IMR-90 (cell line): ENCODE results near the gene DHRS3. TPM values are rescaled to one million over a fixed set of nuclear protein-coding genes. Genes with fewer than 3 reads are reported as not detected.
A peak's percentile ranks its signal among the peaks of the same experiment; 100 is the strongest.

Source experiments
- ATAC-seq: fragments of 200-7000 bp; cut with Tn5 transposase; 2 replicates; pipeline ENCODE4 v1.9.1; 2020; ENCODE audit warnings: low read depth, mild to moderate bottlenecking, moderate library complexity
- BruUV-seq: library from RNA; stranded (reverse); fragments of 400-500 nt; replicated peaks from 2 replicates; lab custom pipeline; 2021; lab: Mats Ljungman, UMichigan
- CTCF ChIA-PET: fragments of 300-600 bp; formaldehyde crosslinking; extraction: SDS; loops from one replicate; lab custom pipeline; 2021; ENCODE audit warnings: antibody characterized with exemption; lab: Yijun Ruan, JAX
- POLR2A ChIA-PET: fragments of 300-600 bp; sonication (Branson Sonifier 250); formaldehyde crosslinking; loops from one replicate; lab custom pipeline; 2022; ENCODE audit warnings: antibody characterized with exemption; ENCODE audit not compliant: unreplicated experiment; lab: Charles Lee
- DNase-seq: peaks from one replicate; pipeline ENCODE4 v3.0.0; 2013
- H2AFZ ChIP-seq: replicated peaks from 2 replicates; pipeline ENCODE3; 2013; ENCODE audit warnings: low read length, mild to moderate bottlenecking; ENCODE audit not compliant: poor library complexity
- H2AK5ac ChIP-seq: 2 replicates; pipeline ENCODE4 v1.6.1; 2013; ENCODE audit warnings: low read depth, low read length, inconsistent platforms
- H2AK9ac ChIP-seq: replicated peaks from 2 replicates; pipeline ENCODE3; 2013; ENCODE audit warnings: mild to moderate bottlenecking, low read depth, low read length, moderate library complexity; ENCODE audit not compliant: poor library complexity
- H2BK120ac ChIP-seq: 2 replicates; pipeline ENCODE4 v1.6.1; 2013; ENCODE audit warnings: low read depth, low read length, inconsistent platforms
- H2BK15ac ChIP-seq: 3 replicates; pipeline ENCODE4 v1.6.1; 2013; ENCODE audit warnings: low read depth, low read length, inconsistent platforms
- H2BK20ac ChIP-seq: 2 replicates; pipeline ENCODE4 v1.6.1; 2013; ENCODE audit warnings: low read depth, mild to moderate bottlenecking, inconsistent platforms, low read length, moderate library complexity
- H2BK5ac ChIP-seq: 2 replicates; pipeline ENCODE4 v1.6.1; 2013; ENCODE audit warnings: mild to moderate bottlenecking, low read depth, low read length, inconsistent platforms; ENCODE audit not compliant: poor library complexity, severe bottlenecking
- H3K14ac ChIP-seq: replicated peaks from 2 replicates; pipeline ENCODE4 v1.6.1; 2013; ENCODE audit warnings: low read depth, low read length, inconsistent platforms
- H3K18ac ChIP-seq: 2 replicates; pipeline ENCODE4 v1.6.1; 2013; ENCODE audit warnings: low read depth, low read length, control low read depth
- H3K23ac ChIP-seq: 2 replicates; pipeline ENCODE4 v1.6.1; 2013; ENCODE audit warnings: low read depth, low read length, inconsistent platforms
- H3K27ac ChIP-seq: 2 replicates; pipeline ENCODE4 v1.5.1; 2013; ENCODE audit warnings: mild to moderate bottlenecking, control low read depth, low read length; ENCODE audit not compliant: insufficient read depth
- H3K27me3 ChIP-seq: 2 replicates; pipeline ENCODE4 v1.6.1; 2013; ENCODE audit warnings: low read length; ENCODE audit not compliant: control insufficient read depth, insufficient read depth
- H3K36me3 ChIP-seq: 2 replicates; pipeline ENCODE4 v1.6.1; 2013; ENCODE audit warnings: low read length, mixed read lengths; ENCODE audit not compliant: control insufficient read depth, insufficient read depth
- H3K4ac ChIP-seq: 2 replicates; pipeline ENCODE4 v1.6.1; 2013; ENCODE audit warnings: low read depth, low read length, inconsistent platforms
- H3K4me1 ChIP-seq: 2 replicates; pipeline ENCODE4 v1.6.1; 2013; ENCODE audit warnings: low read length, mixed read lengths; ENCODE audit not compliant: control insufficient read depth, insufficient read depth
- H3K4me2 ChIP-seq: 2 replicates; pipeline ENCODE4 v1.6.1; 2013; ENCODE audit warnings: low read depth, mild to moderate bottlenecking, control low read depth, low read length, moderate library complexity
- H3K4me3 ChIP-seq: 2 replicates; pipeline ENCODE4 v1.5.1; 2013; ENCODE audit warnings: low read depth, mild to moderate bottlenecking, control low read depth, low read length, moderate library complexity; ENCODE audit not compliant: insufficient read depth
- H3K56ac ChIP-seq: 2 replicates; pipeline ENCODE4 v1.6.1; 2013; ENCODE audit warnings: low read length, inconsistent platforms; ENCODE audit not compliant: insufficient read depth; ENCODE audit errors: extremely low read depth
- H3K79me1 ChIP-seq, 2 experiments: 2 replicates each; pipeline ENCODE4 v1.6.1; 2013; ENCODE audit warnings: low read length in 2 of 2, inconsistent platforms in 1 of 2, low read depth in 1 of 2
- H3K9ac ChIP-seq: 2 replicates; pipeline ENCODE4 v1.6.1; 2013; ENCODE audit warnings: low read depth, low read length, control low read depth
- H3K9me1 ChIP-seq: 2 replicates; pipeline ENCODE4 v1.6.1; 2013; ENCODE audit warnings: low read length, inconsistent platforms; ENCODE audit not compliant: insufficient read depth
- H3K9me3 ChIP-seq: 2 replicates; pipeline ENCODE4 v1.6.1; 2013; ENCODE audit warnings: low read length; ENCODE audit not compliant: control insufficient read depth, insufficient read depth
- H4K20me1 ChIP-seq: 2 replicates; pipeline ENCODE4 v1.6.1; 2013; ENCODE audit warnings: low read length, inconsistent platforms; ENCODE audit not compliant: insufficient read depth
- H4K5ac ChIP-seq: 2 replicates; pipeline ENCODE4 v1.6.1; 2013; ENCODE audit warnings: mild to moderate bottlenecking, low read depth, low read length, control low read depth
- H4K8ac ChIP-seq, 2 experiments: 2 replicates each; pipeline ENCODE4 v1.6.1; 2013; ENCODE audit warnings: low read depth in 2 of 2, low read length in 2 of 2, control low read depth in 1 of 2, inconsistent platforms in 1 of 2
- H4K91ac ChIP-seq: 2 replicates; pipeline ENCODE4 v1.6.1; 2013; ENCODE audit warnings: low read depth, low read length, inconsistent platforms; ENCODE audit not compliant: insufficient read depth
- BHLHE40 ChIP-seq: fragments of 150-350 bp; IDR thresholded peaks from 2 replicates; pipeline ENCODE4 v1.6.1; 2016; ENCODE audit warnings: mild to moderate bottlenecking, low read depth, low read length
- CEBPB ChIP-seq: IDR thresholded peaks from 2 replicates; pipeline ENCODE4 v1.6.1; 2012; ENCODE audit warnings: low read depth, low read length, improper control_type of control experiment
- CHD1 ChIP-seq: IDR thresholded peaks from 2 replicates; pipeline ENCODE4 v1.6.1; 2012; ENCODE audit warnings: low read depth, low read length, improper control_type of control experiment
- ELK1 ChIP-seq: fragments of 150-350 bp; IDR thresholded peaks from 2 replicates; pipeline ENCODE4 v1.6.1; 2016; ENCODE audit warnings: low read depth, mild to moderate bottlenecking, low read length, moderate library complexity, borderline replicate concordance
- MAFK ChIP-seq: IDR thresholded peaks from 2 replicates; pipeline ENCODE4 v1.6.1; 2012; ENCODE audit warnings: low read depth, low read length, improper control_type of control experiment
- MAZ ChIP-seq: IDR thresholded peaks from 2 replicates; pipeline ENCODE4 v1.6.1; 2012; ENCODE audit warnings: low read depth, mild to moderate bottlenecking, low read length, improper control_type of control experiment, moderate library complexity, borderline replicate concordance
- SMC3 ChIP-seq: fragments of 150-350 bp; IDR thresholded peaks from 2 replicates; pipeline ENCODE4 v1.6.1; 2016; ENCODE audit warnings: low read depth, mild to moderate bottlenecking, antibody characterized with exemption, low read length, moderate library complexity
- WGBS, 2 experiments: methylation state at CpG; one replicate each; pipeline versions ENCODE4 v1.1.5 to v1.1.7; 2013; ENCODE audit warnings: missing lambda C conversion rate in 2 of 2; ENCODE audit not compliant: insufficient read length in 1 of 2; ENCODE audit errors: extremely low coverage in 2 of 2; 5-methylcytosine and 5-hydroxymethylcytosine counted together
- dilution Hi-C: fragments of 300-500 bp; cut with HindIII; formaldehyde crosslinking; loops from one replicate; pipeline ENCODE4 v1.14.3; 2018; ENCODE audit warnings: low sequenced_read_pairs; ENCODE audit not compliant: unreplicated experiment
- in situ Hi-C: fragments of 300-500 bp; cut with MboI; formaldehyde crosslinking; loops from 3 replicates; pipeline ENCODE4 v1.14.3; 2019; ENCODE audit warnings: low sequenced_read_pairs, inconsistent platforms, mixed read lengths
- intact Hi-C: fragments of 100-400 bp; cut with micrococcal nuclease; formaldehyde crosslinking; loops from 2 replicates; pipeline ENCODE4 v1.10.0; 2022
- polyA plus RNA-seq, 3 experiments: library from polyadenylated mRNA; depleted of rRNA; stranded (reverse); fragments of >200 nt; gene quantifications; 2 replicates each; pipeline ENCODE4 v1.2.3, GENCODE V29; 2012; ENCODE audit warnings: low replicate concordance in 1 of 3
- total RNA-seq: library from RNA; depleted of rRNA; stranded (reverse); fragments of >200 nt; gene quantifications from 2 replicates; pipeline ENCODE4 v1.2.3, GENCODE V29; 2012

DHRS3 gene
- total and polyA plus RNA-seq, 2 of the 4 experiments (the other 2 are of a cell fraction), result 11.2 to 14.5 TPM

- WGBS, 2 experiments, result no CpG with 5 or more reads among the region's 10 CpGs
Measured at GRCh38 chr1:12585536-12585935, 32.5 kb downstream of the DHRS3 start.

More at GRCh38 chr1:12585536-12585935, 32.5 kb downstream of the DHRS3 start:
- no peak overlapping the region for H4K8ac ChIP-seq
- H4K91ac ChIP-seq, result no peak overlapping the region
- no peak overlapping the region for H2AK5ac ChIP-seq
- H3K4me2 ChIP-seq, result no peak overlapping the region
- CTCF ChIA-PET, result no interaction called here
- no peak for TF ChIP-seq SMC3
- TF ChIP-seq CEBPB, result no peak
- no peak for TF ChIP-seq MAFK
- no peak for TF ChIP-seq ELK1
- no peak for TF ChIP-seq CHD1
- no peak for TF ChIP-seq MAZ
- no peak for TF ChIP-seq BHLHE40
- peak overlapping the region; percentile 61; the same call in 1 of the 2 replicates for H3K4ac ChIP-seq
- no peak overlapping the region for H2BK15ac ChIP-seq
- no peak overlapping the region for H2BK5ac ChIP-seq
- no peak overlapping the region for H3K9ac ChIP-seq
- H3K27ac ChIP-seq, result no peak overlapping the region
- in situ Hi-C loops (no loop called here), intact Hi-C loops (no loop called here), dilution Hi-C loops (no loop called here)
- no peak for DNase-seq
- H2BK120ac ChIP-seq, result no peak overlapping the region
- H3K27me3 ChIP-seq, result no peaks in the 10 kb centered on the region
- peaks cover 3% of the 10 kb centered on the region; the same call in 1 of the 2 replicates for H3K9me1 ChIP-seq
- no peaks in the 10 kb centered on the region for H3K9me3 ChIP-seq
- no peaks in the 10 kb centered on the region for H3K4me1 ChIP-seq
- H2BK20ac ChIP-seq, result no peak overlapping the region
- H3K18ac ChIP-seq, result no peak overlapping the region
- no peak for ATAC-seq
- no peak overlapping the region for H2AFZ ChIP-seq
- H2AK9ac ChIP-seq, result no peak overlapping the region
- 0 out of 2 replicates have a peak, but pooled peaks cover 5% of the 10 kb centered on the region for H4K20me1 ChIP-seq
- H3K36me3 ChIP-seq, result peaks cover 6% of the 10 kb centered on the region; the same call in 1 of the 2 replicates
- H3K23ac ChIP-seq, result no peak overlapping the region
- H3K4me3 ChIP-seq, result no peak overlapping the region
- H3K14ac ChIP-seq, result no peak overlapping the region
- POLR2A ChIA-PET, result no interaction called here
- H4K5ac ChIP-seq, result no peak overlapping the region
- H3K56ac ChIP-seq, result no peak overlapping the region
- BruUV-seq, result no TSS peak
- H3K79me1 ChIP-seq, result peaks cover 0 to 9% of the 10 kb centered on the region in 2 experiments; a peak in 1 of 4 replicates
